GDM1 (cell line): ENCODE measurements around the gene USP17L28.
"Not testable (repeated sequence)": the region's sequence is repeated elsewhere in the genome, so short reads cannot be mapped to it uniquely, and the experiment has no call there.

ENCODE experiments used
- DNase-seq: peaks from one replicate; lab custom pipeline; 2025; lab: John Stamatoyannopoulos, UW

Gene USP17L28

GRCh38 chr4:9348593-9348992 is at the start of gene USP17L28:
TSS of gene USP17L28 (plus strand) at chr4:9348893. CDS start at chr4:9348893, 0 bp downstream.
- not testable (repeated sequence) for DNase-seq

GRCh38 chr4:9324191-9324590 is 24.5 kb upstream of the USP17L28 start:
- not testable (repeated sequence) for DNase-seq

- DNase-seq: not testable (repeated sequence)
Observed at GRCh38 chr4:9324865-9325264, 23.8 kb upstream of the USP17L28 start, which contains the start of gene USP17L24. TSS of gene USP17L24 (plus strand) at chr4:9325165. CDS start at chr4:9325165, 0 bp downstream.

GRCh38 chr4:9329611-9330010 is 19.1 kb upstream of the USP17L28 start, which contains the start of gene USP17L25:
TSS of gene USP17L25 (plus strand) at chr4:9329911. CDS start at chr4:9329911, 0 bp downstream.
- DNase-seq: not testable (repeated sequence)

GRCh38 chr4:9334358-9334757 is 14.3 kb upstream of the USP17L28 start, which contains the start of gene USP17L26:
TSS of gene USP17L26 (plus strand) at chr4:9334658. CDS start at chr4:9334658, 0 bp downstream.
- not testable (repeated sequence) for DNase-seq

- DNase-seq: not testable (repeated sequence)
Observed at GRCh38 chr4:9339103-9339502, 9.6 kb upstream of the USP17L28 start, which contains the start of gene USP17L5. TSS of gene USP17L5 (plus strand) at chr4:9339403. CDS start at chr4:9339403, 0 bp downstream.

GRCh38 chr4:9343848-9344247 is 4.8 kb upstream of the USP17L28 start, which contains the start of gene USP17L27:
TSS of gene USP17L27 (plus strand) at chr4:9344148. CDS start at chr4:9344148, 0 bp downstream.
- DNase-seq: not testable (repeated sequence)

- DNase-seq: not testable (repeated sequence)
Observed at GRCh38 chr4:9350866-9351265, 2.2 kb downstream of the USP17L28 start.

GRCh38 chr4:9353338-9353737 is 4.6 kb downstream of the USP17L28 start, which contains the start of gene USP17L29:
TSS of gene USP17L29 (plus strand) at chr4:9353638. CDS start at chr4:9353638, 0 bp downstream.
- DNase-seq: not testable (repeated sequence)

GRCh38 chr4:9362829-9363228 is 14.1 kb downstream of the USP17L28 start, which contains the start of gene USP17L30:
TSS of gene USP17L30 (plus strand) at chr4:9363129. CDS start at chr4:9363129, 0 bp downstream.
- DNase-seq: not testable (repeated sequence)

- not testable (repeated sequence) for DNase-seq
Observed at GRCh38 chr4:9379881-9380280, 31.2 kb downstream of the USP17L28 start.

GRCh38 chr4:9381012-9381534 is 32.4 kb downstream of the USP17L28 start:
- DNase-seq: not testable (repeated sequence)

GRCh38 chr4:9384126-9384525 is 35.4 kb downstream of the USP17L28 start:
- no peak for DNase-seq

- not testable (repeated sequence) for DNase-seq
Observed at GRCh38 chr4:9389001-9389400, 40.3 kb downstream of the USP17L28 start.
